HCT116 (cell line): ENCODE results near the gene TAF4. TPM values are rescaled to one million over a fixed set of nuclear protein-coding genes. Genes with fewer than 3 reads are reported as not detected.

Experiments
- ATAC-seq: fragments of 200-7000 bp; cut with Tn5 transposase; 2 replicates; pipeline ENCODE4 v1.9.1; 2020; ENCODE audit warnings: mild to moderate bottlenecking, moderate library complexity
- BruUV-seq: library from RNA; stranded (reverse); fragments of 400-500 nt; replicated peaks from 2 replicates; lab custom pipeline; 2021; lab: Mats Ljungman, UMichigan
- CTCF ChIA-PET: fragments of 300-600 bp; sonication (Branson Sonifier 250); formaldehyde crosslinking; loops from one replicate; lab custom pipeline; 2021; ENCODE audit warnings: antibody characterized with exemption; lab: Charles Lee
- POLR2A ChIA-PET: fragments of 300-600, 350-600 bp; sonication (Branson Sonifier 250); formaldehyde crosslinking; loops from one replicate; lab custom pipeline; 2021; ENCODE audit warnings: antibody characterized with exemption; lab: Charles Lee
- RAD21 ChIA-PET, 2 experiments: fragments of 300-600 bp; sonication (Branson Sonifier 250); formaldehyde crosslinking; loops; one replicate each; lab custom pipeline; 2023; ENCODE audit warnings: low total read pairs in 2 of 2; ENCODE audit not compliant: uncharacterized antibody in 2 of 2, unreplicated experiment in 2 of 2, low non-redundant PET in 1 of 2; lab: Charles Lee
- DNase-seq: peaks from one replicate; pipeline ENCODE4 v3.0.0-alpha.2; 2010; ENCODE audit warnings: low read depth, low spot score
- H2AFZ ChIP-seq: fragments of 200-600 bp; shearing (Covaris generic), sonication (generic); 2 replicates; pipeline ENCODE4 v1.6.1; 2017; ENCODE audit warnings: low read depth, mixed run types, mixed read lengths, antibody characterized with exemption, low read length; ENCODE audit not compliant: poor library complexity, severe bottlenecking
- H3K27ac ChIP-seq: 2 replicates; pipeline ENCODE4 v1.5.1; 2012; ENCODE audit warnings: low read depth, low read length
- H3K27me3 ChIP-seq: fragments of 200-600 bp; sonication (generic); 2 replicates; pipeline ENCODE4 v1.6.1; 2016; ENCODE audit warnings: mixed run types, low read length, mixed read lengths; ENCODE audit not compliant: insufficient read depth
- H3K36me3 ChIP-seq, 2 experiments: fragments of 200-500 bp in 1 of 2; fragments of 200-600 bp in 1 of 2; sonication (Bioruptor generic) in 1 of 2; sonication (generic) in 1 of 2; 2 replicates each; pipeline versions ENCODE4 v1.5.1 to v1.6.1; 2014 to 2016; ENCODE audit warnings: low read length in 2 of 2, inconsistent platforms in 1 of 2, mixed read lengths in 1 of 2, mixed run types in 1 of 2; ENCODE audit not compliant: insufficient read depth in 2 of 2, control insufficient read depth in 1 of 2
- H3K4me1 ChIP-seq, 2 experiments: fragments of 200-600 bp in 1 of 2; sonication (generic) in 1 of 2; 2 replicates each; pipeline versions ENCODE4 v1.5.1 to v1.6.1; 2012 to 2017; ENCODE audit warnings: low read length in 2 of 2, inconsistent platforms in 1 of 2, mild to moderate bottlenecking in 1 of 2, mixed read lengths in 1 of 2, mixed run types in 1 of 2, moderate library complexity in 1 of 2; ENCODE audit not compliant: insufficient read depth in 2 of 2, control insufficient read depth in 1 of 2
- H3K4me2 ChIP-seq: fragments of 200-600 bp; sonication (generic); 2 replicates; pipeline ENCODE4 v1.6.1; 2017; ENCODE audit warnings: mixed run types, low read length, mixed read lengths
- H3K4me3 ChIP-seq, 2 experiments: fragments of 200-600 bp in 1 of 2; sonication (generic) in 1 of 2; replicated peaks in 1 of 2; 2 replicates each; pipeline ENCODE4 v1.5.1; 2011 to 2016; ENCODE audit warnings: low read length in 2 of 2, control low read depth in 1 of 2, low read depth in 1 of 2, mild to moderate bottlenecking in 1 of 2, mixed read lengths in 1 of 2, mixed run types in 1 of 2
- H3K79me2 ChIP-seq: fragments of 200-600 bp; sonication (generic); 2 replicates; pipeline ENCODE4 v1.6.1; 2017; ENCODE audit warnings: mild to moderate bottlenecking, mixed run types, low read length, moderate library complexity, mixed read lengths; ENCODE audit not compliant: insufficient read depth
- H3K9ac ChIP-seq: fragments of 200-600 bp; sonication (generic); 2 replicates; pipeline ENCODE4 v1.6.1; 2016; ENCODE audit warnings: low read length, mixed read lengths
- H3K9me2 ChIP-seq: fragments of 200-600 bp; sonication (generic), shearing (Covaris generic); 2 replicates; pipeline ENCODE4 v1.6.1; 2017; ENCODE audit warnings: mixed run types, mild to moderate bottlenecking, moderate library complexity; ENCODE audit not compliant: insufficient read depth
- H3K9me3 ChIP-seq, 2 experiments: fragments of 200-500 bp in 1 of 2; fragments of 200-600 bp in 1 of 2; sonication (Bioruptor generic) in 1 of 2; sonication (generic) in 1 of 2; 2 replicates each; pipeline ENCODE4 v1.6.1; 2014 to 2017; ENCODE audit warnings: low read length in 2 of 2, mixed read lengths in 2 of 2, inconsistent platforms in 1 of 2, low read depth in 1 of 2, mild to moderate bottlenecking in 1 of 2, mixed run types in 1 of 2, moderate library complexity in 1 of 2; ENCODE audit not compliant: control insufficient read depth in 1 of 2, insufficient read depth in 1 of 2
- H4K20me1 ChIP-seq: fragments of 200-600 bp; sonication (generic), shearing (Covaris generic); 2 replicates; pipeline ENCODE4 v1.6.1; 2017; ENCODE audit warnings: mixed run types, mild to moderate bottlenecking, moderate library complexity; ENCODE audit not compliant: insufficient read depth
- CEBPB ChIP-seq: IDR thresholded peaks from 2 replicates; pipeline ENCODE4 v1.6.1; 2012; ENCODE audit warnings: low read depth
- EGR1 ChIP-seq: IDR thresholded peaks from 2 replicates; pipeline ENCODE4 v1.6.1; 2012; ENCODE audit warnings: low read depth
- EZH2phosphoT487 ChIP-seq: fragments of 200-600 bp; IDR thresholded peaks from 2 replicates; pipeline ENCODE4 v1.6.1; 2018; ENCODE audit warnings: antibody characterized with exemption, borderline replicate concordance
- POLR2AphosphoS5 ChIP-seq: IDR thresholded peaks from 2 replicates; pipeline ENCODE4 v1.6.1; 2011; ENCODE audit warnings: mild to moderate bottlenecking, low read depth, low read length, moderate library complexity
- RAD21 ChIP-seq: IDR thresholded peaks from 2 replicates; pipeline ENCODE4 v1.6.1; 2012; ENCODE audit warnings: low read depth, mild to moderate bottlenecking
- SIN3A ChIP-seq: IDR thresholded peaks from 2 replicates; pipeline ENCODE4 v1.6.1; 2012; ENCODE audit warnings: low read depth
- SP1 ChIP-seq: IDR thresholded peaks from 2 replicates; pipeline ENCODE4 v1.6.1; 2012; ENCODE audit warnings: low read depth
- YY1 ChIP-seq: IDR thresholded peaks from 2 replicates; pipeline ENCODE4 v1.6.1; 2011; ENCODE audit warnings: low read length, low read depth, moderate library complexity, mild to moderate bottlenecking; ENCODE audit not compliant: insufficient replicate concordance; ENCODE audit errors: extremely low read depth
- ZFX ChIP-seq: fragments of 450-650 bp; IDR thresholded peaks from 2 replicates; pipeline ENCODE4 v1.6.1; 2017
- intact Hi-C: fragments of 100-400 bp; cut with micrococcal nuclease; formaldehyde crosslinking; loops from 2 replicates; pipeline ENCODE4 v1.10.0; 2022
- total RNA-seq: library from RNA; stranded (reverse); gene quantifications from one replicate; pipeline ENCODE4 v1.2.1, GENCODE V29; 2021; ENCODE audit not compliant: unreplicated experiment
- TF ChIP-seq, protein P1 (sequence below): IDR thresholded peaks from 2 replicates; pipeline ENCODE4 v1.6.1; 2012
- TF ChIP-seq, protein P2 (sequence below): IDR thresholded peaks from 2 replicates; pipeline ENCODE4 v1.6.1; 2011; ENCODE audit warnings: mild to moderate bottlenecking, low read length, moderate library complexity; ENCODE audit not compliant: insufficient replicate concordance; ENCODE audit errors: extremely low read depth
- TF ChIP-seq, protein P3 (sequence below): IDR thresholded peaks from 2 replicates; pipeline ENCODE4 v1.6.1; 2012; ENCODE audit warnings: low read depth
- TF ChIP-seq, protein P4 (sequence below): IDR thresholded peaks from 2 replicates; pipeline ENCODE4 v1.6.1; 2012

TAF4 gene
- total RNA-seq, 1 experiment from 2014 or later = 26.8 TPM

DNA sequence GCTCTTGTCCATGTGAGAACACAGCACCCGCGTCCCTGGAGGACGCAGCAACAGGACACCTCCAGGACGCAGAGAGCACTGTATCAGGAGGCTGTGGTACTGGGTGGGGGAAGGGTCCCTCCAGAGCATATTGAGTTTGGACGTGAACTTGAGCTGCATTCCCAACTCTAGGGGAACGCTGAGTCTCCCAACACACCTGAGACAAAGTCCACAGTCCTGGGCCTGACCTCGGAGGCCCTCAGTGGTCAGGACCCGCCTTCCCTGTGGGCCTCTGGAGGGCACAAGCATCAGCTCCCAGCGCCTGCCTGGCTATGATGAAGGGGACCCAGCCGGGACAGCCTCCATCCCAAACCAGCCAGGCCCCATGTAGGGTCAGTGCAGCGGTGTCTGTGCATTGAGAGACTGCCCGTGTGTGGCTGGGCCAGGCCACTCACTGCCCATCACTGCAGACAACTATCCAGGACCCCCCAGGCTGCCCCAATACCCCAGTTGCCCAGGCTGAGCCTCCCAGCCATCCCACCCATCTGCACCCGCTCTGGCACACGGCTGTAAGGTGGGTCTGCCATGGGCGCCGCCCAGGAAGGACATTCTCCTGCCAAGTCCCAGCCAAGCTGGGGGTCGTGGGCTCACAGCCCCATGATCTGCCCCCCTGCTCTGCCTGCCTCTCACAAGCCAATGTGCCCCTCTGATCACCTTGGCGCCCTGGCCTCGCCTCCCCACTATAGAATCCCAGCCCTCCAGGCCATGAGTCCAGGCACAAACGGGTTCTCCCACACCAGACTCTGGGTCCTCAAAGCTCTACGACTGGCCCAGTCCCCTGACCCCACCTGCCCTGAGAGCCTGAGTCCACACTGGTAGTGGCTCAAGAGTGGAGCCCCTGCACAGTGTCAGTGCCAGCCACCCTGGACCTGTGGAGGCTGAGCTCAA is 115.7 kb downstream of the TAF4 start:
- TF ChIP-seq YY1 = no peak
- TF ChIP-seq, protein P1, sequence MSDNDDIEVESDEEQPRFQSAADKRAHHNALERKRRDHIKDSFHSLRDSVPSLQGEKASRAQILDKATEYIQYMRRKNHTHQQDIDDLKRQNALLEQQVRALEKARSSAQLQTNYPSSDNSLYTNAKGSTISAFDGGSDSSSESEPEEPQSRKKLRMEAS = no peak
- TF ChIP-seq, protein P2, sequence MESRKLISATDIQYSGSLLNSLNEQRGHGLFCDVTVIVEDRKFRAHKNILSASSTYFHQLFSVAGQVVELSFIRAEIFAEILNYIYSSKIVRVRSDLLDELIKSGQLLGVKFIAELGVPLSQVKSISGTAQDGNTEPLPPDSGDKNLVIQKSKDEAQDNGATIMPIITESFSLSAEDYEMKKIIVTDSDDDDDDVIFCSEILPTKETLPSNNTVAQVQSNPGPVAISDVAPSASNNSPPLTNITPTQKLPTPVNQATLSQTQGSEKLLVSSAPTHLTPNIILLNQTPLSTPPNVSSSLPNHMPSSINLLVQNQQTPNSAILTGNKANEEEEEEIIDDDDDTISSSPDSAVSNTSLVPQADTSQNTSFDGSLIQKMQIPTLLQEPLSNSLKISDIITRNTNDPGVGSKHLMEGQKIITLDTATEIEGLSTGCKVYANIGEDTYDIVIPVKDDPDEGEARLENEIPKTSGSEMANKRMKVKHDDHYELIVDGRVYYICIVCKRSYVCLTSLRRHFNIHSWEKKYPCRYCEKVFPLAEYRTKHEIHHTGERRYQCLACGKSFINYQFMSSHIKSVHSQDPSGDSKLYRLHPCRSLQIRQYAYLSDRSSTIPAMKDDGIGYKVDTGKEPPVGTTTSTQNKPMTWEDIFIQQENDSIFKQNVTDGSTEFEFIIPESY = no peak
- no peak for TF ChIP-seq POLR2AphosphoS5
- TF ChIP-seq SP1 = no peak
- no peak for TF ChIP-seq SIN3A
- TF ChIP-seq EZH2phosphoT487 = no peak
- TF ChIP-seq RAD21 = no peak
- TF ChIP-seq, protein P3, sequence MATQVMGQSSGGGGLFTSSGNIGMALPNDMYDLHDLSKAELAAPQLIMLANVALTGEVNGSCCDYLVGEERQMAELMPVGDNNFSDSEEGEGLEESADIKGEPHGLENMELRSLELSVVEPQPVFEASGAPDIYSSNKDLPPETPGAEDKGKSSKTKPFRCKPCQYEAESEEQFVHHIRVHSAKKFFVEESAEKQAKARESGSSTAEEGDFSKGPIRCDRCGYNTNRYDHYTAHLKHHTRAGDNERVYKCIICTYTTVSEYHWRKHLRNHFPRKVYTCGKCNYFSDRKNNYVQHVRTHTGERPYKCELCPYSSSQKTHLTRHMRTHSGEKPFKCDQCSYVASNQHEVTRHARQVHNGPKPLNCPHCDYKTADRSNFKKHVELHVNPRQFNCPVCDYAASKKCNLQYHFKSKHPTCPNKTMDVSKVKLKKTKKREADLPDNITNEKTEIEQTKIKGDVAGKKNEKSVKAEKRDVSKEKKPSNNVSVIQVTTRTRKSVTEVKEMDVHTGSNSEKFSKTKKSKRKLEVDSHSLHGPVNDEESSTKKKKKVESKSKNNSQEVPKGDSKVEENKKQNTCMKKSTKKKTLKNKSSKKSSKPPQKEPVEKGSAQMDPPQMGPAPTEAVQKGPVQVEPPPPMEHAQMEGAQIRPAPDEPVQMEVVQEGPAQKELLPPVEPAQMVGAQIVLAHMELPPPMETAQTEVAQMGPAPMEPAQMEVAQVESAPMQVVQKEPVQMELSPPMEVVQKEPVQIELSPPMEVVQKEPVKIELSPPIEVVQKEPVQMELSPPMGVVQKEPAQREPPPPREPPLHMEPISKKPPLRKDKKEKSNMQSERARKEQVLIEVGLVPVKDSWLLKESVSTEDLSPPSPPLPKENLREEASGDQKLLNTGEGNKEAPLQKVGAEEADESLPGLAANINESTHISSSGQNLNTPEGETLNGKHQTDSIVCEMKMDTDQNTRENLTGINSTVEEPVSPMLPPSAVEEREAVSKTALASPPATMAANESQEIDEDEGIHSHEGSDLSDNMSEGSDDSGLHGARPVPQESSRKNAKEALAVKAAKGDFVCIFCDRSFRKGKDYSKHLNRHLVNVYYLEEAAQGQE = no peak
- TF ChIP-seq ZFX = no peak
- TF ChIP-seq, protein P4, sequence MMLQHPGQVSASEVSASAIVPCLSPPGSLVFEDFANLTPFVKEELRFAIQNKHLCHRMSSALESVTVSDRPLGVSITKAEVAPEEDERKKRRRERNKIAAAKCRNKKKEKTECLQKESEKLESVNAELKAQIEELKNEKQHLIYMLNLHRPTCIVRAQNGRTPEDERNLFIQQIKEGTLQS = no peak
- no peak for TF ChIP-seq EGR1
- TF ChIP-seq CEBPB = no peak
- H3K27me3 ChIP-seq = peaks cover 9% of the 10 kb centered on the region
- H3K9me3 ChIP-seq = no peaks in the 10 kb centered on the region
- H3K36me3 ChIP-seq = no peaks in the 10 kb centered on the region
- DNase-seq (no peak), ATAC-seq (no peak)
- no peaks in the 10 kb centered on the region for H3K79me2 ChIP-seq
- BruUV-seq = no TSS peak
- no peak overlapping the region for H3K27ac ChIP-seq
- H3K9ac ChIP-seq = no peak overlapping the region
- CTCF ChIA-PET = no interaction called here
- RAD21 ChIA-PET = no interaction called here
- no peak overlapping the region for H2AFZ ChIP-seq
- no peaks in the 10 kb centered on the region for H3K9me2 ChIP-seq
- H3K4me3 ChIP-seq = no peak overlapping the region
- H3K4me2 ChIP-seq = no peak overlapping the region
- intact Hi-C loops = no loop called here
- peaks cover 0 to 4% of the 10 kb centered on the region in 2 experiments; a peak in 1 of 4 replicates for H3K4me1 ChIP-seq
- H4K20me1 ChIP-seq = no peaks in the 10 kb centered on the region
- POLR2A ChIA-PET = no interaction called here
